ENCODE data around the gene PDIA4.
"Not testable (repeated sequence)": the region's sequence is repeated elsewhere in the genome, so short reads cannot be mapped to it uniquely, and the experiment has no call there.

PDIA4 gene

DNA sequence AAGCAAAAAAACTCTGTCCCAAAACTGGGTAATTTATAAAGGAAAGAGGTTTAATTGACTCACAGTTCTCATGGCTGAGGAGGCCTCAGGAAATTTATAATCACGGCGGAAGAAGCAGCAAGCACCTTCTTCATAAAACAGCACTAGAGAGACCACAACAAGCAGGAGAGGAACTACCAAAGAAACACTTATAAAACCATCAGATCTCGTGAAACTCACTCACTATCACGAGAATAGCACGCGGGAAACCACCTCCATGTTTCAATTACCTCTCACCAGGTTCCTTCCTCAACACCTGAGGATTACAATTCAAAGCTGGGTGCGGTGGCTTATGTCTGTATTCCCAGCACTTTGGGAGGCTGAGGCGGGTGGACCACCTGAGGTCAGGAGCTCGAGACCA, 48.5 kb downstream of the PDIA4 start:
- Mint-ChIP-seq H3K9me3 (peaks cover 4% of the 10 kb centered on the region), H3K36me3 (ENCODE audit: low read depth) (peaks cover 4% of the 10 kb centered on the region), H3K4me1 (ENCODE audit: low read depth) (peaks cover 21% of the 10 kb centered on the region), H3K27ac (no peak overlapping the region), H3K27me3 (ENCODE audit: low read depth) (peaks cover 26% of the 10 kb centered on the region), H3K4me3 (no peak overlapping the region)

DNA sequence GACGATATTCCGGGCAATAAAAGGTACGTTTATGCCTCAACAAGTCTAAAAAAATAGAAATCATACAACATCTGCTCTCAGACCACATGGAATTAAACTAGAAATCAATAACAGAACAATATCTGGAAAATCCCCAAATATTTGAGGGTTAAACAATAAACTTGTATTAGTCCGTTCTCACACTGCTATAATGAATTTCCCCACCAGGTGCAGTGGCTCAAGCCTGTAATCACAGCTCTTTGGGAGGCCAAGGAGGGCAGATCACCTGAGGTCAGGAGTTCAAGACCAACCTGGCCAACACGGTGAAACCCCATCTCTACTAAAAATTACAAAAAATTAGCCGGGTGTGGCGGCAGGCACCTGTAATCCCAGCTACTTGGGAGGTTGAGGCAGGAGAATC, 49.2 kb downstream of the PDIA4 start:
- peaks cover 21% of the 10 kb centered on the region for H3K27me3 Mint-ChIP-seq (ENCODE audit: low read depth)
- H3K4me1 Mint-ChIP-seq (ENCODE audit: low read depth), result peaks cover 14% of the 10 kb centered on the region
- H3K27ac Mint-ChIP-seq; H3K36me3 Mint-ChIP-seq (ENCODE audit: low read depth); H3K9me3 Mint-ChIP-seq; H3K4me3 Mint-ChIP-seq: not testable (repeated sequence)

DNA sequence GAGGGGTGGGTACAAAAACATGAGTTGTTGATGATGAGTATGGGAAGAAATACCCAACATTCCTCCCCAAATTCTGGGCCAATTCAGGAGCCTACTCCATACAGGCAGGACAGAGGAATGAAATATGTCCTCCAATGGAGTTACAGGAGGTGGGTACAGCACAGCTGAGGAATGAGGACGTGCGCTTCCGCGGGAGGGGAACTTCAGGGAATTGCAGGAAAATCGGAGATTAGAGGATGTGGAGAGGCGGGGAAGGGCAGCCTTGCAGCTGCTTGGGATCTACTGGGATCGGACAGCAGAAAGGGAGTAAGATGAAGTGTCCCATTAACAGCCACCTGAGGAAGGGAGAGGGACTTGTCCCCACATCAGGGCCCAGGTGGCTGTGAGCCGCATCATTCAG, 50.2 kb downstream of the PDIA4 start:
- Mint-ChIP-seq H3K36me3 (ENCODE audit: low read depth) (peaks cover 2% of the 10 kb centered on the region), H3K27ac (no peak overlapping the region), H3K27me3 (ENCODE audit: low read depth) (peaks cover 12% of the 10 kb centered on the region), H3K9me3 (peaks cover 4% of the 10 kb centered on the region), H3K4me1 (ENCODE audit: low read depth) (peaks cover 5% of the 10 kb centered on the region), H3K4me3 (no peak overlapping the region)

DNA sequence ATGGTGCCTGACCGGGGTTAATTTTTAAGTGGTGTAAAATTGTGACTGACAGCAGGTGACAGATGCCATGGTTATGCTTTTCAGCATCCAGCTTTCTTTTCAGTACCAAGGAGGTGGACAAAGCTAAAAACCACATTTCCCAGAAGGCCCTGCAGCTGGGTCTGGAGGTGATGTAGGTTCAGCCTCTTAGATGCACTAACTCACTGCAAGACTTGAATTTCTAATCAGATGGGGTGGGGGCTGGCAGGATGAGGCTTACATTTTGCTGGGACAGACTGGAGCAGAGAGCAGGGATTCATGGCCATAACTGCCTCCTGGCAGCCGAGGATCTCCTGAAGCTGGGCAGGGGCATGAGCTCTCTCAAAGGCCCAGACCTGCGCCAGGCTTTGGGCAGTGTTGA, 52.4 kb downstream of the PDIA4 start:
- no peak overlapping the region for H3K4me3 Mint-ChIP-seq
- peaks cover 5% of the 10 kb centered on the region for H3K27me3 Mint-ChIP-seq (ENCODE audit: low read depth)
- H3K4me1 Mint-ChIP-seq (ENCODE audit: low read depth), result peaks cover 3% of the 10 kb centered on the region
- peaks cover 1% of the 10 kb centered on the region for H3K9me3 Mint-ChIP-seq
- H3K27ac Mint-ChIP-seq, result no peak overlapping the region
- no peaks in the 10 kb centered on the region for H3K36me3 Mint-ChIP-seq (ENCODE audit: low read depth)

DNA sequence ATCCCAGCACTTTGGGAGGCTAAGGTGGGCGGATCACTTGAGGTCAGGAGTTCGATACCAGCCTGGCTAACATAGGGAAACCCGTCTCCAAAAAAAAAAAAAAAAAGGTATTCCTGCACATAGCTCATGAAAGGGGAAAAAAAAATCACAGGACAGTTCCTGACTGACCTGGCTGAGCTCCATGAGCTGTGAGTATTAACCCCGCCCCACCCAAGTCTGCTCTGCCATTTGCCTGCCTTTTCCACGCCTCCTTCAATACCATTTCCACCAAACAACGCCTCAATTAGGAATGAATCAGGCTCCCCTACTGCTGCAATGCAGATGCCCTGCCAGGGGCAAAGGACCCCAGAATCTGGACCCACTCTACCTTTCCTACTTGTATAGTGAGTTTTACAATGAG, 55.0 kb downstream of the PDIA4 start:
- no peaks in the 10 kb centered on the region for H3K9me3 Mint-ChIP-seq
- no peak overlapping the region for H3K27ac Mint-ChIP-seq
- H3K4me1 Mint-ChIP-seq (ENCODE audit: low read depth), result no peaks in the 10 kb centered on the region
- no peak overlapping the region for H3K4me3 Mint-ChIP-seq
- peaks cover 4% of the 10 kb centered on the region for H3K27me3 Mint-ChIP-seq (ENCODE audit: low read depth)
- no peaks in the 10 kb centered on the region for H3K36me3 Mint-ChIP-seq (ENCODE audit: low read depth)

DNA sequence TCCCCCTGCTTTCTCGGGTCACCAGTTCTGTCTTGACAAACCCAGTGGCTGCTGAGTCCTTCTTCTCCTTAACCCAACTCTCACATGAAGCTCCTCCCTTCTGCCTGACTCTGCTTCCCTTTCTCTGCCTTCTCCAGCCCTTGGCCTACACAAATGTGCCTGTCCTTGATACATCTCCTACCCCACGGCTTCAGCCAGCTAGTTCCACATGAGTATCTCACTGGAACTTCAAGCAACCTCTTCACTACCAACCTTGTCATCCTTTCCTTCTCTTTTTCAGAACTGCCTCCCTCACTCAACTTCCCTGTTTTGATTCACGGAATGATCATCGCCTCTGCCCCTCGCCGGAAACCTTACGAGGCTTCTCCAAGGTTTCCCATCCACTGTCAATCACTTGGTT, 55.9 kb downstream of the PDIA4 start:
- no peaks in the 10 kb centered on the region for H3K9me3 Mint-ChIP-seq
- H3K4me3 Mint-ChIP-seq, result no peak overlapping the region
- H3K27me3 Mint-ChIP-seq (ENCODE audit: low read depth), result no peaks in the 10 kb centered on the region
- no peaks in the 10 kb centered on the region for H3K36me3 Mint-ChIP-seq (ENCODE audit: low read depth)
- H3K4me1 Mint-ChIP-seq (ENCODE audit: low read depth), result no peaks in the 10 kb centered on the region
- no peak overlapping the region for H3K27ac Mint-ChIP-seq

DNA sequence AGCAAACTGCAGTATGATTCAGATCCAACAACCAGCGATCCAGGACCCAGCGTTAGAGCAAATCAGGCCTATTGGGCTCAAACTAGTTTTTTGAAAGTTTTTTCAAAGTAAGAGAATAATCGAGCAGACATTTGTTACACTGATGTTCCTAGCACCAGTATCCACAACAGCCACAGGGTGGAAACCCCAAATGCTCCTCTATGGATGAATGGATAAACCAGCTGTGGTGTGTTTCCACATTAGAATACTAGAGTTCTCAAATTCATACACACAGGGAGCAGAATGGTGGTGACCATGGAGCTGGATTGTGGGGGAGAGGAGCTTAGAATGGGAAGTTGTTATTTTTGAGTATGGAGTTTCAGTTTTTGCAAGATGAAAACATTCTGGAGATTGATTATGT, 60.7 kb downstream of the PDIA4 start:
- no peaks in the 10 kb centered on the region for H3K27me3 Mint-ChIP-seq (ENCODE audit: low read depth)
- no peak overlapping the region for H3K4me3 Mint-ChIP-seq
- H3K36me3 Mint-ChIP-seq (ENCODE audit: low read depth), result no peaks in the 10 kb centered on the region
- no peak overlapping the region for H3K27ac Mint-ChIP-seq
- peaks cover 15% of the 10 kb centered on the region for H3K4me1 Mint-ChIP-seq (ENCODE audit: low read depth)
- H3K9me3 Mint-ChIP-seq, result no peaks in the 10 kb centered on the region

DNA sequence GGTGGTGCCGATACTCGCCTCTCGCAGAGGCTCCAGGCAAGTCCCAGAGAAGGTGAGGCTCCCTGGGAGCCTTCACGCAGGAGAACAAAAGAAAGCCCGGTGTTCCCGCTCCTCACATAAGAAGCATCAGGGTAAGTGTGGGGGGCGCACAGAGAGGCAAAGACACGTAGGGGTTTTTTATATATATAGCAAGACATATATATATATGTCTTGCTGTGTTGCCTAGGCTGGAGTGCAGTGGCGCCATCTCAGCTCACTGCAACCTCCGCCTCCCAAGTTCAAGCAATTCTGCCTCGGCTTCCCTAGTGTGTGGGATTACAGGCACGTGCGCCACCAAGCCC, 61.3 kb downstream of the PDIA4 start:
- Mint-ChIP-seq H3K36me3 (ENCODE audit: low read depth) (no peaks in the 10 kb centered on the region), H3K9me3 (no peaks in the 10 kb centered on the region), H3K4me3 (peak overlapping the region; percentile 61), H3K4me1 (ENCODE audit: low read depth) (peaks cover 20% of the 10 kb centered on the region), H3K27me3 (ENCODE audit: low read depth) (no peaks in the 10 kb centered on the region), H3K27ac (no peak overlapping the region)

DNA sequence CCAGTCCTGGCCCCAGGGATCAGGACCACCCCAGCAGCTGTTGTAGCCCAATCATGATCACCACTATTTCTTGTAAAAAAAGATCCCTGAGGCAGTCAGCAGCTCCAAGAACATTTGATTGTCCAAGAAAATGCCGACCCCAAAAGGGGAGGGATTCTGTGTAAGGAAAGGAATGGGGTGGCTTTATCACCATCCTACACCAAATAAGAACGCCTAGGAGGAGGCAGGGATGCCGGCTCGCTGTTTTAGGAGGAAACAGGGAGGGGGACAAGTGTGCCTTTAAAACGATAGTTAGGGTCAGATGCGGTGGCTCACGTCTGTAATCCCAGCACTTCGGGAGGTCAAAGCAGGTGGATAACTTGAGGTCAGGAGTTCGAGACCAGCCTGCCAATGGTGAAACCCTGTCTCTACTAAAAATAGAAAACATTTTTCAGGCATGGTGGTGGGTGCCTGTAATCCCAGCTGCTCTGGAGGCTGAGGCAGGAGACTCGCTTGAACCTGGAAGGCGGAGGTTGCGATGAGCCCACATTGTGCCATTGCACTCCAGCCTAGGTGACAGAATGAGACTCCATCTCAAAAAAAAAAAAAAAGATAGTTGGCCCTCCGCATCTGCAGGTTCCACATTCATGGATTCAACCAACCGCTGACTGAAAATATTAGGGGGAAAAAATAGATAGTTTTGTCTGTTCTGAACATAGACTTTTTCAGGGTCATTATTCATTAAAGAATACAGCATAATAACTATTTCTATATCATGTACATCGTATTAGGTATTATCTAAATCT, 63.6 kb downstream of the PDIA4 start:
- Mint-ChIP-seq H3K36me3 (ENCODE audit: low read depth) (no peaks in the 10 kb centered on the region), H3K27me3 (ENCODE audit: low read depth) (no peaks in the 10 kb centered on the region), H3K4me3 (no peak overlapping the region), H3K4me1 (ENCODE audit: low read depth) (peaks cover 20% of the 10 kb centered on the region), H3K9me3 (no peaks in the 10 kb centered on the region), H3K27ac (no peak overlapping the region)

DNA sequence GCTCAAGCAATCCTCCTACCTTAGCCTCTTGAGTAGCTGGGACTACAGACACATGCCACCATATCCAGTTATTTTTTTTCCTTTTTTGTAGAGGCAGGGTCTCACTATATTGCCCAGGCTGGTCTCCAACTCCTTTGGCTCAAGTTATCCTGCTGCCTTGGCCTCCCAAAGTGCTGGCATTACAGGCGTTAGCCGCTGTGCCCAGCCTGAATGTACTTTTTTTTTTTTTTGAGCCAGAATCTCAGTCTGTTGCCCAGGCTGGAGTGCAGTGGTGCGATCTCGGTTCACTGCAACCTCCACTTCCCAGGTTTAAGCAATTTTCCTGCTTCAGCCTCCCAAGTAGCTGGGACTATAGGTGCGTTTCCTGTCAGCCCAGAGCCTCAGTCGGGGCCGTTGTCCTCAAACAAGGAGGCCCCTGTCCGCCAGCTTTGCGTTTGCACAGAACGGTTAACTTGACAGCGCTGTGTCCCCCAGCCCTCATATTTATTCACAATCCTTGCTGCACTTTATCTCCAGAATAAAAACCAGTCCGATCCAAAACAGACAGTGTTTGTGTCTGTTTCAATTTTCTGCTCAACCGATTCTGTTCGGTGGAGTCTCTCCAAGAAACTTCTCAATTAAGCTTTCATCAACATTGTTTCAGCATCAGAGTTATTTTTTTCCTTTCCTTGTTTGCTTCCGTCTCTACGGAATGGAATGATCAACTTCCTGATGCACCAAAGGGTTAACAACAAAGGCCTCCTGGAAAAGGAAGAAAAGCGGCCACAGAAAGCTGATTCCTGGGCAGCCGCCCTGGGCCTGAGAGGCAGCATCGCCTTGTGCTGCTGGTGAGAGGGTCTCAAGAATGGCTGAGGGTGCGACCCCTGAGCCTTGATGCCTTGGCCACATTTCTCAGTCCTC, 64.5 kb downstream of the PDIA4 start:
- peaks cover 20% of the 10 kb centered on the region for H3K4me1 Mint-ChIP-seq (ENCODE audit: low read depth)
- H3K36me3 Mint-ChIP-seq (ENCODE audit: low read depth), result no peaks in the 10 kb centered on the region
- H3K27me3 Mint-ChIP-seq (ENCODE audit: low read depth), result no peaks in the 10 kb centered on the region
- H3K4me3 Mint-ChIP-seq, result peak overlapping the region; percentile 89
- peak overlapping the region; percentile 83 for H3K27ac Mint-ChIP-seq
- H3K9me3 Mint-ChIP-seq, result no peaks in the 10 kb centered on the region

DNA sequence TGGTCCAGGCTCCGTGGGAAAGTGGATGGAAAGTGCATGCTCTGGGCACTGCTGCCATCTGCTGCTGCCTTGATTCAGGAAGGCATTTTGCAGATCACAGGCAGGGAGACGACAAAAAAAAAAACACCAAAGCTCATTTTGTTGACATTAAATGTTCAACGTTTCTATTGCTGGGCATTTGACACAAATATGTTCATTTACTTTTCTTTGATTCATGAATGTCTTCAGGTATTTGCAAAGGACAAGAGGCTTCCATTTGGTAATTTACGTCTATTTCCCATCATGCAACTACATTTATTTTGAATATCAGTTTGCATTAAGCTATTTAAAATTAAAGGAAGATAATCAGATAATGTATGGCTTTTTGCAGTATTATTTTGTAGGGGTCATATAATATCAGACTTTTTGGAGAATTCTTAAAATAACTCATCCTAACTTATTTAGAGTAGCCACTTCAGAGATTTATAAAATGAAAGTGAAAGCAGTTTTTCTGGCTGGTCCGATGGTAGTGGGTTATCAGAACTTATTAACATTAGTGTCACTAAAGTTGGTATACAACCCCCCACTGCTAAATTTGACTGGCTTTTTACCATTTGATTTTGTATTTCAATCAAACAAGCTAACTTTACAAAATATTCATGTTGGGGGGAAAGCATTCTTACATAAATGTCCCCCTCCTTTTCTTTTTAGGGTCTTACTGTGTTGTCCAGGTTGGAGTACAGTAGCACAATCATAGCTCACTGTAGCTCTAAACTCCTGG, 65.3 kb downstream of the PDIA4 start:
- Mint-ChIP-seq H3K27ac (peak overlapping the region; percentile 83), H3K4me1 (ENCODE audit: low read depth) (peaks cover 20% of the 10 kb centered on the region), H3K36me3 (ENCODE audit: low read depth) (no peaks in the 10 kb centered on the region), H3K27me3 (ENCODE audit: low read depth) (no peaks in the 10 kb centered on the region), H3K4me3 (peak overlapping the region; percentile 89), H3K9me3 (no peaks in the 10 kb centered on the region)

DNA sequence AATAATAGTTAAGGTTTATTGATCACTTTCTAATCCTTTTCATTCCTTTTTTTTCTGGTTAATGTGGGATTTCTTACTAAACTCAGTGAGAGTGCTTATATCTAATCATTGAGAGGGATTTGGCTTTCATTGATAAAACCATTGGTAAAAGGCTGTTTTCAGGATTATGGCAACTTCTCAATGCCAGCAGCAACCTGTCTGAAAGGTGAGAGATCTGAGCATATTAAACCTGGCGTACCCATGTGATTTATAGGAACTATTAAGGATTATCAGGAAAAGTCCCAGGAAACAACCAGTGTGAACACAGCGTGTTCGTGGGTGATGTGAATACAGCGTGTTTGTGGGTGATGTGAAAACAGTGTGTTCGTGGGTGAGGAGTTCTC, 65.9 kb downstream of the PDIA4 start:
- no peaks in the 10 kb centered on the region for H3K27me3 Mint-ChIP-seq (ENCODE audit: low read depth)
- no peaks in the 10 kb centered on the region for H3K9me3 Mint-ChIP-seq
- peak overlapping the region; percentile 89 for H3K4me3 Mint-ChIP-seq
- H3K27ac Mint-ChIP-seq, result peak overlapping the region; percentile 83
- H3K4me1 Mint-ChIP-seq (ENCODE audit: low read depth), result peaks cover 20% of the 10 kb centered on the region
- H3K36me3 Mint-ChIP-seq (ENCODE audit: low read depth), result no peaks in the 10 kb centered on the region

DNA sequence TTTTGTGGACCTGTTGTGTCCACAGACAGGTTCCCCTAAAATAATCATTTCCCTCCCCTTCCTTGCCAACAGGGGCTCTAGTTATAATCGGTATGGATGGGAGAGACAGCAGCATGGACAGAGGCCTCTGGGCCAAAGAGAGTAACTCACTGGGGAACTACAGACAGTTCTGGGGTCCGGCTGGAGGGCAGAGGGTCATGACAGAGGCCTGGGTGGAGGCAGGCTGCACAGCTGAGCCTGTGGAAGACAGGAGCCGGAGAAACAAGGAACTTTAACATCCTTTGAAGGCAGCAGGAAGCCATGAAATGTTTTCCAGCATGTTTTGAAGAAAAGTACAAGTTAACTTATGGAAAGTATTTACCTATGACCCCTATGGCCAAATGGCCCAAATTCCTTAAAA, 68.6 kb downstream of the PDIA4 start:
- Mint-ChIP-seq H3K36me3 (ENCODE audit: low read depth) (no peaks in the 10 kb centered on the region), H3K27ac (no peak overlapping the region), H3K4me3 (no peak overlapping the region)

DNA sequence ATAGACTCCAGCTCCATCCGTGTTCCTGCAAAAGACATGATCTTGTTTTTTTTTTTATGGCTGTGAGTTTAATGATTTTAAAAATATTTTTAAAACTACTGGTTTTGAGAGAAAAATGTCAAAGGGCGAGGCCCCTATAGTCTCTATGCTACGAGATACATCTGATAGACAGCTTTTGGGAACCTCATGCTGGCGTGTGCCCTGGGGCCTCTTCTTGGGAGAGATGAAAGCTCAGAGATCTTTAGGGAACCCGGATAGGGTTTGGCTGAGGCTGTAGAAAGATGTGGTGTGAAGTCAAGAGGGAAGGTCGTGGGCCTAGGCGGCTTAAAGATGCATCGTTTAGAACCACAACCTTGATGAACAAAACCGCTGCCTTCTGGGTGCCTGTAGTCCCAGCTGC, 70.2 kb downstream of the PDIA4 start:
- H3K4me3 Mint-ChIP-seq, result no peak overlapping the region
- H3K36me3 Mint-ChIP-seq (ENCODE audit: low read depth), result no peaks in the 10 kb centered on the region
- H3K4me1 Mint-ChIP-seq (ENCODE audit: low read depth), result peaks cover 7% of the 10 kb centered on the region
- no peaks in the 10 kb centered on the region for H3K27me3 Mint-ChIP-seq (ENCODE audit: low read depth)
- H3K9me3 Mint-ChIP-seq, result no peaks in the 10 kb centered on the region
- H3K27ac Mint-ChIP-seq, result peak overlapping the region; percentile 26

More for the DNA sequence above, 68.6 kb downstream of the PDIA4 start:
- Mint-ChIP-seq H3K4me1 (ENCODE audit: low read depth) (peaks cover 14% of the 10 kb centered on the region), H3K9me3 (no peaks in the 10 kb centered on the region), H3K27me3 (ENCODE audit: low read depth) (no peaks in the 10 kb centered on the region)

All from T-helper 1 cell treated with Interleukin-12 subunit alpha and Interleukin-12 subunit beta and Interleukin-4 antibody, amounts not matched to agents 30 μg/mL and 1 μg/mL, for 36 hours (primary cell).